Fibroblast of lung (primary cell): Measurements from ENCODE around the gene SYNE1. TPM values are rescaled to one million over a fixed set of nuclear protein-coding genes. Genes with fewer than 3 reads are reported as not detected.

Source experiments
- DNase-seq, 2 donors: peaks; one replicate each; pipeline versions ENCODE4 v3.0.0 to v3.0.0-alpha.2; 2010; ENCODE audit warnings: low read depth in 2 of 2
- H2AFZ ChIP-seq: 2 replicates; pipeline ENCODE4 v1.5.1; 2012; ENCODE audit warnings: low read length, control low read depth, inconsistent platforms
- H3K27ac ChIP-seq: 2 replicates; pipeline ENCODE4 v1.5.1; 2011; ENCODE audit warnings: low read length, control low read depth; ENCODE audit not compliant: insufficient read depth
- H3K27me3 ChIP-seq: 2 replicates; pipeline ENCODE4 v1.5.1; 2011; ENCODE audit warnings: mild to moderate bottlenecking, low read length; ENCODE audit not compliant: control insufficient read depth, insufficient read depth
- H3K36me3 ChIP-seq: 2 replicates; pipeline ENCODE4 v1.5.1; 2011; ENCODE audit warnings: low read length; ENCODE audit not compliant: control insufficient read depth, insufficient read depth
- H3K4me1 ChIP-seq: 2 replicates; pipeline ENCODE4 v1.5.1; 2011; ENCODE audit warnings: low read length; ENCODE audit not compliant: control insufficient read depth, insufficient read depth; ENCODE audit errors: extremely low read depth
- H3K4me2 ChIP-seq: 2 replicates; pipeline ENCODE4 v1.5.1; 2011; ENCODE audit warnings: low read length, control low read depth; ENCODE audit not compliant: insufficient read depth; ENCODE audit errors: extremely low read depth
- H3K4me3 ChIP-seq, 4 experiments: fragments of 200-600 bp in 1 of 4; sonication (generic) in 1 of 4; replicated peaks in 1 of 4; 2 replicates each; pipeline ENCODE4 v1.5.1; 2011 to 2016; ENCODE audit warnings: low read length in 4 of 4, low read depth in 3 of 4, mild to moderate bottlenecking in 3 of 4, control low read depth in 2 of 4, inconsistent platforms in 1 of 4, mixed read lengths in 1 of 4; ENCODE audit not compliant: insufficient read depth in 1 of 4; ENCODE audit errors: control extremely low read depth in 1 of 4
- H3K79me2 ChIP-seq: 2 replicates; pipeline ENCODE4 v1.5.1; 2012; ENCODE audit warnings: mild to moderate bottlenecking, low read length, inconsistent platforms; ENCODE audit not compliant: control insufficient read depth, insufficient read depth
- H3K9ac ChIP-seq: 2 replicates; pipeline ENCODE4 v1.5.1; 2011; ENCODE audit warnings: mild to moderate bottlenecking, low read length, control low read depth; ENCODE audit not compliant: insufficient read depth
- H3K9me3 ChIP-seq: 2 replicates; pipeline ENCODE4 v1.5.1; 2012; ENCODE audit warnings: low read depth, low read length; ENCODE audit not compliant: control insufficient read depth, insufficient read depth
- H4K20me1 ChIP-seq: 2 replicates; pipeline ENCODE4 v1.5.1; 2011; ENCODE audit warnings: low read length; ENCODE audit not compliant: control insufficient read depth, insufficient read depth; ENCODE audit errors: extremely low read depth
- CTCF ChIP-seq, 2 donors: IDR thresholded peaks in 1 of 2; conservative IDR thresholded peaks in 1 of 2; 1 replicate in 1 of 2; 2 replicates in 1 of 2; pipeline ENCODE4 v1.5.1; 2011 to 2012; ENCODE audit warnings: low read length in 2 of 2, control low read depth in 1 of 2, inconsistent platforms in 1 of 2, low read depth in 1 of 2, mild to moderate bottlenecking in 1 of 2
- EZH2 ChIP-seq: IDR thresholded peaks from 2 replicates; pipeline ENCODE4 v1.5.1; 2012; ENCODE audit warnings: low read length, control low read depth, mild to moderate bottlenecking; ENCODE audit errors: missing control alignments
- polyA plus RNA-seq, 2 donors: library from polyadenylated mRNA; depleted of rRNA in 1 of 2; stranded (reverse) in 1 of 2; unstranded in 1 of 2; fragments of >200 nt; gene quantifications; 2 replicates each; pipeline ENCODE4 v1.2.1, GENCODE V29; 2011 to 2012; ENCODE audit warnings: missing spikeins in 1 of 2
- total RNA-seq: library from RNA; depleted of rRNA; stranded (reverse); fragments of >200 nt; gene quantifications from 2 replicates; pipeline ENCODE4 v1.2.1, GENCODE V29; 2014

The SYNE1 gene
- total and polyA plus RNA-seq, 2 donors (not counting 1 experiment from before 2014, with no cell fraction given), result 21.7 to 219 TPM

GRCh38 chr6:152248980-152249379 is 388.2 kb downstream of the SYNE1 start:
- Histone ChIP-seq H4K20me1 (no peaks in the 10 kb centered on the region), H3K36me3 (no peaks in the 10 kb centered on the region), H3K79me2 (no peaks in the 10 kb centered on the region), H3K4me3 (no peak overlapping the region), H2AFZ (no peak overlapping the region), H3K9ac (no peak overlapping the region), H3K27me3 (no peaks in the 10 kb centered on the region), H3K27ac (no peak overlapping the region), H3K4me1 (no peaks in the 10 kb centered on the region), H3K4me2 (no peak overlapping the region), H3K9me3 (no peaks in the 10 kb centered on the region)
- no peak for DNase-seq
- TF ChIP-seq CTCF (conservative IDR thresholded peaks at IDR 0.05 in 1 of 2, IDR thresholded peaks at IDR 0.05 in 1 of 2; ENCODE audit: low read depth in 1 of 2, low read length in 2 of 2) (no peak), EZH2 (no peak)

- no peaks in the 10 kb centered on the region for H3K4me1 ChIP-seq
- H4K20me1 ChIP-seq, result no peaks in the 10 kb centered on the region
- no peaks in the 10 kb centered on the region for H3K36me3 ChIP-seq
- no peaks in the 10 kb centered on the region for H3K9me3 ChIP-seq
- no peaks in the 10 kb centered on the region for H3K27me3 ChIP-seq
- TF ChIP-seq EZH2 (no peak), CTCF (conservative IDR thresholded peaks at IDR 0.05 in 1 of 2, IDR thresholded peaks at IDR 0.05 in 1 of 2; ENCODE audit: low read depth in 1 of 2, low read length in 2 of 2) (no peak)
- no peak overlapping the region for H3K4me3 ChIP-seq
- DNase-seq, result peak; percentile 32 to 42
- no peak overlapping the region for H3K9ac ChIP-seq
- no peak overlapping the region for H3K4me2 ChIP-seq
- H3K27ac ChIP-seq, result no peak overlapping the region
- H2AFZ ChIP-seq, result no peak overlapping the region
- no peaks in the 10 kb centered on the region for H3K79me2 ChIP-seq
These were observed 390.4 kb downstream of the SYNE1 start for GRCh38 chr6:152246554-152247337.

GRCh38 chr6:152244998-152245630 is 392.0 kb downstream of the SYNE1 start:
- no peaks in the 10 kb centered on the region for H3K79me2 ChIP-seq
- TF ChIP-seq CTCF (conservative IDR thresholded peaks at IDR 0.05 in 1 of 2, IDR thresholded peaks at IDR 0.05 in 1 of 2; ENCODE audit: low read depth in 1 of 2, low read length in 2 of 2) (no peak), EZH2 (no peak)
- H3K9ac ChIP-seq, result no peak overlapping the region
- peak in 1 of 2 donors; percentile 14 for DNase-seq
- no peak overlapping the region for H3K4me3 ChIP-seq
- no peak overlapping the region for H3K27ac ChIP-seq
- no peaks in the 10 kb centered on the region for H3K4me1 ChIP-seq
- no peak overlapping the region for H2AFZ ChIP-seq
- H3K4me2 ChIP-seq, result no peak overlapping the region
- H3K36me3 ChIP-seq, result no peaks in the 10 kb centered on the region
- no peaks in the 10 kb centered on the region for H3K9me3 ChIP-seq
- no peaks in the 10 kb centered on the region for H4K20me1 ChIP-seq
- H3K27me3 ChIP-seq, result no peaks in the 10 kb centered on the region
